OCI-LY1 (cell line): ENCODE data around the gene TMCO5A.

ENCODE experiments used
- H2AFZ ChIP-seq: fragments of 200-600 bp; sonication (generic), shearing (Covaris generic); 2 replicates; pipeline ENCODE4 v1.6.0; 2014; ENCODE audit warnings: antibody characterized with exemption, mild to moderate bottlenecking, low read length
- H3F3A ChIP-seq: fragments of 200-600 bp; sonication (generic), shearing (Covaris generic); 2 replicates; pipeline ENCODE4 v1.6.0; 2014; ENCODE audit warnings: mild to moderate bottlenecking, antibody characterized with exemption, low read length, moderate library complexity; ENCODE audit not compliant: insufficient read depth
- H3K27ac ChIP-seq: fragments of 200-600 bp; sonication (generic); 2 replicates; pipeline ENCODE4 v1.5.1; 2014; ENCODE audit warnings: low read length, mixed run types, mild to moderate bottlenecking, low read depth; ENCODE audit not compliant: poor library complexity, severe bottlenecking
- H3K27me3 ChIP-seq: fragments of 200-600 bp; sonication (generic); 2 replicates; pipeline ENCODE4 v1.6.0; 2014; ENCODE audit warnings: antibody characterized with exemption, mild to moderate bottlenecking, low read length, moderate library complexity; ENCODE audit not compliant: insufficient read depth
- H3K36me3 ChIP-seq: fragments of 200-600 bp; sonication (generic); 2 replicates; pipeline ENCODE4 v1.6.1; 2014; ENCODE audit warnings: mild to moderate bottlenecking, antibody characterized with exemption, low read length, moderate library complexity, mixed read lengths; ENCODE audit not compliant: insufficient read depth
- H3K4me1 ChIP-seq: fragments of 200-600 bp; sonication (generic); 2 replicates; pipeline ENCODE4 v1.5.1; 2014; ENCODE audit warnings: mild to moderate bottlenecking, low read length, moderate library complexity; ENCODE audit not compliant: insufficient read depth, severe bottlenecking
- H3K4me2 ChIP-seq: fragments of 200-600 bp; sonication (generic), shearing (Covaris generic); 2 replicates; pipeline ENCODE4 v1.6.1; 2014; ENCODE audit warnings: low read length
- H3K4me3 ChIP-seq: fragments of 200-600 bp; sonication (generic); 2 replicates; pipeline ENCODE4 v1.5.1; 2014; ENCODE audit warnings: low read length, low read depth, mild to moderate bottlenecking, mixed read lengths; ENCODE audit not compliant: poor library complexity, severe bottlenecking
- H3K79me2 ChIP-seq: fragments of 200-600 bp; shearing (Covaris generic); 2 replicates; pipeline ENCODE4 v1.6.1; 2016; ENCODE audit warnings: mixed run types, low read length, mixed read lengths; ENCODE audit not compliant: insufficient read depth
- H3K9ac ChIP-seq: fragments of 200-600 bp; sonication (generic), shearing (Covaris generic); 2 replicates; pipeline ENCODE4 v1.6.1; 2014; ENCODE audit warnings: mild to moderate bottlenecking, low read length, mixed read lengths
- H3K9me2 ChIP-seq: fragments of 200-600 bp; sonication (generic), shearing (Covaris generic); 2 replicates; pipeline ENCODE4 v1.6.1; 2014; ENCODE audit warnings: low read depth, mild to moderate bottlenecking, low read length, mixed read lengths
- H3K9me3 ChIP-seq: fragments of 200-600 bp; shearing (Covaris generic); 2 replicates; pipeline ENCODE4 v1.6.1; 2014; ENCODE audit warnings: low read length, mixed read lengths
- H4K20me1 ChIP-seq: fragments of 200-600 bp; sonication (generic), shearing (Covaris generic); 2 replicates; pipeline ENCODE4 v1.6.0; 2016; ENCODE audit warnings: mild to moderate bottlenecking, low read length; ENCODE audit not compliant: insufficient read depth
- EZH2 ChIP-seq: fragments of 200-600 bp; sonication (generic), shearing (Covaris generic); IDR thresholded peaks from 2 replicates; pipeline ENCODE4 v1.8.0; 2017; ENCODE audit warnings: borderline replicate concordance, mixed run types, mild to moderate bottlenecking, antibody characterized with exemption, low read length, moderate library complexity, mixed read lengths
- TF ChIP-seq, protein P1 (sequence below): fragments of 200-600 bp; sonication (generic), shearing (Covaris generic); IDR thresholded peaks from 2 replicates; pipeline ENCODE4 v1.5.1; 2017; ENCODE audit warnings: mild to moderate bottlenecking, antibody characterized with exemption, low read length, moderate library complexity, mixed read lengths

TMCO5A gene

DNA sequence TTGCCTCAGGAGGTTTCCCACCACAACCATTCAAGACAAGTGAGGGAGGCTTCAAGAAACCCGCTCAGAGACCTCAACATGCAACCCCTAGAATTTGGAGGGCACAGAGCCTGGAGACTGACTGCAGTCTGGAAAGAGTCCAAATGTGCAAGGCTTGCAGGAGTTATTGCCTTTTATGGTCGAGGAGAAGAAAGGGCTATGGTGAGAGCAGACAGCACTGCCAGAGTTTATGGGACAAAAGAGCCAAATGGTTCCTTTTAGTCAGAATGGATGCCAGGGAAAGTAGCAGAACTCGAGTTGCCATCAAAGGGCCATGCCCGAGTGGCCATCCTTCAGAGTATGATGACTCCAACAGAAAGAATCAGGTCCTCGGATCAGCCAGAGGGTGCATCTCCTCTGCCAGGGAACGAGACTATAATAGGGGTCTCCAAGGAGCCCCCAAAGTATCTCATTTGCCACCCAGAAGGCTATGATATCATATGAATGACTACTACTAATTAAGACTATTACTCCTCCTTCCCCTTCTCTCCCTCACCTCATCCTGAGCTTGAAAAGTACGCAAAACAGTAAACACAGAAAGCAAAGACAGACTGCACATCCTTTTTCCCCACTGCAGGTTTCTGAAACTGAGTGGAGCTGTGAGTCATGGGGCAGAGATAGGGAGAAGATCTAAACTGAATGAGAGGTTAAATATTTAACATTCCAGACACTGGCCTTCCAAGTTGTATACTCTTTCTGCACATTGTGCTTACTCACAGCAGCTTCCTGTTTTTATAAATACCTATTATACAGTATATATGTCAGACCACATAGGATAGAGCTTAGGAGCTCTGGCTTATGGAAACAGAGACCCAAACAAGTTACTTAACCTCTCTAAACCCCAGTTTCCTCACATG is 33.9 kb upstream of the TMCO5A start:
- Histone ChIP-seq H3K4me3 (no peak overlapping the region), H4K20me1 (no peaks in the 10 kb centered on the region), H3F3A (no peaks in the 10 kb centered on the region), H2AFZ (no peak overlapping the region), H3K27ac (no peak overlapping the region), H3K4me2 (no peak overlapping the region), H3K9me3 (no peaks in the 10 kb centered on the region), H3K9me2 (no peaks in the 10 kb centered on the region), H3K27me3 (no peaks in the 10 kb centered on the region), H3K36me3 (no peaks in the 10 kb centered on the region), H3K79me2 (no peaks in the 10 kb centered on the region), H3K9ac (no peak overlapping the region), H3K4me1 (no peaks in the 10 kb centered on the region)
- TF ChIP-seq, protein P1, sequence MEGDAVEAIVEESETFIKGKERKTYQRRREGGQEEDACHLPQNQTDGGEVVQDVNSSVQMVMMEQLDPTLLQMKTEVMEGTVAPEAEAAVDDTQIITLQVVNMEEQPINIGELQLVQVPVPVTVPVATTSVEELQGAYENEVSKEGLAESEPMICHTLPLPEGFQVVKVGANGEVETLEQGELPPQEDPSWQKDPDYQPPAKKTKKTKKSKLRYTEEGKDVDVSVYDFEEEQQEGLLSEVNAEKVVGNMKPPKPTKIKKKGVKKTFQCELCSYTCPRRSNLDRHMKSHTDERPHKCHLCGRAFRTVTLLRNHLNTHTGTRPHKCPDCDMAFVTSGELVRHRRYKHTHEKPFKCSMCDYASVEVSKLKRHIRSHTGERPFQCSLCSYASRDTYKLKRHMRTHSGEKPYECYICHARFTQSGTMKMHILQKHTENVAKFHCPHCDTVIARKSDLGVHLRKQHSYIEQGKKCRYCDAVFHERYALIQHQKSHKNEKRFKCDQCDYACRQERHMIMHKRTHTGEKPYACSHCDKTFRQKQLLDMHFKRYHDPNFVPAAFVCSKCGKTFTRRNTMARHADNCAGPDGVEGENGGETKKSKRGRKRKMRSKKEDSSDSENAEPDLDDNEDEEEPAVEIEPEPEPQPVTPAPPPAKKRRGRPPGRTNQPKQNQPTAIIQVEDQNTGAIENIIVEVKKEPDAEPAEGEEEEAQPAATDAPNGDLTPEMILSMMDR, result no peak
- TF ChIP-seq EZH2, result no peak

DNA sequence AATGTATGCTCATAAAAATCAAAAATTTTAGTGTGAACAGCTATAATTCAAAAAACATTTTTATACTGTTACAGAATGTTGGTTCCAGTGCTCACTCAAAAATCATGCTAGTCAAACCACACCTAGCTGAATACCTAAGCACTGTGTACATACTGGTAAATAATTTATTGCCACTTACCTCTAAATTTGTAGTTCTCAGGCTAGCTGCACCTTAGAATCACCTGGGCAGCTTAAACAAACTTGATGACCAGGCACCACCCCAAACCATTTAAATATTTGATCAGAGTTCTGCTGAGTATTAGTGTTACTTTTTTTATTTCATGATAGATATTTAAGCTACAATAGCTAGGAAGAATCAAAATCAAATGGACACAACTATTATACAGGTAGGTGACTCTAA is 32.3 kb upstream of the TMCO5A start:
- H3K9me3 ChIP-seq, result no peaks in the 10 kb centered on the region
- H3K9me2 ChIP-seq, result no peaks in the 10 kb centered on the region
- H3K79me2 ChIP-seq, result no peaks in the 10 kb centered on the region
- H3K27ac ChIP-seq, result no peak overlapping the region
- no peaks in the 10 kb centered on the region for H3K27me3 ChIP-seq
- no peaks in the 10 kb centered on the region for H4K20me1 ChIP-seq
- no peak overlapping the region for H3K9ac ChIP-seq
- H3K4me3 ChIP-seq, result no peak overlapping the region
- H3F3A ChIP-seq, result no peaks in the 10 kb centered on the region
- H3K4me1 ChIP-seq, result no peaks in the 10 kb centered on the region
- TF ChIP-seq, protein P1, result no peak
- no peak for TF ChIP-seq EZH2
- no peaks in the 10 kb centered on the region for H3K36me3 ChIP-seq
- H2AFZ ChIP-seq, result no peak overlapping the region
- no peak overlapping the region for H3K4me2 ChIP-seq

DNA sequence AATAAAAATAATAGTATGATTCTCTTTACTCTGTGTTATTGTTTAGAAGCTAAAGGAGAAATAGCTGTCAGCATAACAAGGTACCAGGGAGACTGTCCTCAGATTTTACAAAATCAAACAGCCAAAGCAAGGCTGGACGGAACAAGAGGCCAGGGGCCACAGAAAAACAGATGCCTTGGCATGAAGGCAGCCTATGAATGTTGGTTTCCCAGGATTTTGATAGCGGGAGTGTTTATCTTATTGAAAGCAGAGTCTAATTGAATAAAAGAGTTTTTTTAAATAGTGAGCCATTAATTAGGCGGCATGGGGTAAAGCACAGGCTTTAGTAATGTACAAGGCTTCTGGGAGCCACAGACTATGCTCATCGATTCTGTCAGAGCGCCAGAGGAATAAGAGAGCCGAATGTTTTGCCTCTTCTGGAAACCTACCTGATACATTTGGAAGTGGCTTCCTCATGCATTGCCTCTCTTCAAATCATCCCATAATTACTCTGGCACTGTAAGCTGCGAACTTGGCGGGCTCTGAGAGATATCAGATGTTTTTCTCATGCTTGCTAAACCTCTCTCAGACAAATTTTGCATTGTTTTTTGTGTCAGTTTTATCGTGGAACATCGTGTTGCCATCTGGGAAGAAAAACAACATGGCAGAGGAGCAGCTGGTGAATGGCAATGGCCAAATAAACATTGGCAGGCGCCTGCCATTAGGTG is 30.4 kb upstream of the TMCO5A start:
- H3K36me3 ChIP-seq, result no peaks in the 10 kb centered on the region
- H2AFZ ChIP-seq, result no peak overlapping the region
- H3K9me3 ChIP-seq, result no peaks in the 10 kb centered on the region
- H3K9ac ChIP-seq, result no peak overlapping the region
- TF ChIP-seq, protein P1, result no peak
- TF ChIP-seq EZH2, result no peak
- no peak overlapping the region for H3K4me2 ChIP-seq
- H3K4me1 ChIP-seq, result no peaks in the 10 kb centered on the region
- no peak overlapping the region for H3K4me3 ChIP-seq
- no peaks in the 10 kb centered on the region for H3K9me2 ChIP-seq
- H3K27ac ChIP-seq, result no peak overlapping the region
- no peaks in the 10 kb centered on the region for H4K20me1 ChIP-seq
- H3F3A ChIP-seq, result no peaks in the 10 kb centered on the region
- no peaks in the 10 kb centered on the region for H3K27me3 ChIP-seq
- no peaks in the 10 kb centered on the region for H3K79me2 ChIP-seq
